ENCODE results near the gene NTM. TPM values are rescaled to one million over a fixed set of nuclear protein-coding genes. Genes with fewer than 3 reads are reported as not detected.
A peak's percentile ranks its signal among the peaks of the same experiment; 100 is the strongest.

Gene NTM
- total and polyA plus RNA-seq, 7 donors: 0.07 to 1.1 (median 0.22) TPM; not detected in 2

GRCh38 chr11:132346558-132347148 lies 976.2 kb downstream of the NTM start:
- intact Hi-C loops (cut with DNase I): no loop called here
- H3K36me3 ChIP-seq (ENCODE audit: insufficient read depth in 1 of 2, low read depth in 1 of 2): no peaks in the 10 kb centered on the region
- TF ChIP-seq CTCF (IDR thresholded peaks at IDR 0.05): no peak
- no peaks in the 10 kb centered on the region for H3K27me3 ChIP-seq (ENCODE audit: insufficient read depth in 3 of 3, low read length in 2 of 3)
- no peak overlapping the region for H3K4me3 ChIP-seq
- 70 to 74% (median 73%) methylated on average over 6 of the region's 6 CpGs for WGBS, 3 donors
- no peak overlapping the region for H3K27ac ChIP-seq
- no peaks in the 10 kb centered on the region for H3K4me1 ChIP-seq
- ATAC-seq: no peak
- no peak for DNase-seq
- H3K9me3 ChIP-seq: no peaks in the 10 kb centered on the region

- WGBS, 3 donors: 48 to 53% (median 48%) methylated on average over 20 to 22 of the region's 22 CpGs
- Histone ChIP-seq H3K4me3 (no peak overlapping the region), H3K4me1 (no peaks in the 10 kb centered on the region), H3K27ac (no peak overlapping the region), H3K36me3 (ENCODE audit: insufficient read depth in 1 of 2, low read depth in 1 of 2) (no peaks in the 10 kb centered on the region), H3K9me3 (no peaks in the 10 kb centered on the region), H3K27me3 (ENCODE audit: insufficient read depth in 3 of 3, low read length in 2 of 3) (no peaks in the 10 kb centered on the region)
- ATAC-seq (no peak), DNase-seq (no peak)
- intact Hi-C loops (cut with DNase I): no loop called here
- TF ChIP-seq CTCF (IDR thresholded peaks at IDR 0.05): no peak
Measured at GRCh38 chr11:132347156-132348090, 977.0 kb downstream of the NTM start.

- no peak for DNase-seq
- WGBS, 3 donors: 55 to 65% (median 57%) methylated on average over 7 of the region's 7 CpGs
- TF ChIP-seq CTCF (IDR thresholded peaks at IDR 0.05): no peak
- H3K9me3 ChIP-seq: no peaks in the 10 kb centered on the region
- intact Hi-C loops (cut with DNase I): no loop called here
- H3K36me3 ChIP-seq (ENCODE audit: insufficient read depth in 1 of 2, low read depth in 1 of 2): no peaks in the 10 kb centered on the region
- H3K27me3 ChIP-seq (ENCODE audit: insufficient read depth in 3 of 3, low read length in 2 of 3): no peaks in the 10 kb centered on the region
- peak in 1 of 4 donors; percentile 44 for ATAC-seq
- H3K4me3 ChIP-seq: no peak overlapping the region
- H3K4me1 ChIP-seq: no peaks in the 10 kb centered on the region
- no peak overlapping the region for H3K27ac ChIP-seq
Measured at GRCh38 chr11:132349811-132350733, 979.7 kb downstream of the NTM start.

- no peak for DNase-seq
- WGBS, 3 donors: 94 to 98% (median 97%) methylated on average over 7 of the region's 7 CpGs
- intact Hi-C loops (cut with DNase I): no loop called here
- TF ChIP-seq CTCF (IDR thresholded peaks at IDR 0.05): no peak
- Histone ChIP-seq H3K27ac (no peak overlapping the region), H3K27me3 (ENCODE audit: insufficient read depth in 3 of 3, low read length in 2 of 3) (no peaks in the 10 kb centered on the region), H3K4me3 (no peak overlapping the region), H3K36me3 (ENCODE audit: insufficient read depth in 1 of 2, low read depth in 1 of 2) (no peaks in the 10 kb centered on the region), H3K9me3 (no peaks in the 10 kb centered on the region), H3K4me1 (no peaks in the 10 kb centered on the region)
- no peak for ATAC-seq
Measured at GRCh38 chr11:132351050-132351449, 980.6 kb downstream of the NTM start.

Data from psoas muscle (tissue), 8 donors.